OCI-LY1 (cell line): ENCODE results near the gene PDZRN3.

Experiments used
- H2AFZ ChIP-seq: fragments of 200-600 bp; sonication (generic), shearing (Covaris generic); 2 replicates; pipeline ENCODE4 v1.6.0; 2014; ENCODE audit warnings: antibody characterized with exemption, mild to moderate bottlenecking, low read length
- H3F3A ChIP-seq: fragments of 200-600 bp; sonication (generic), shearing (Covaris generic); 2 replicates; pipeline ENCODE4 v1.6.0; 2014; ENCODE audit warnings: mild to moderate bottlenecking, antibody characterized with exemption, low read length, moderate library complexity; ENCODE audit not compliant: insufficient read depth
- H3K27ac ChIP-seq: fragments of 200-600 bp; sonication (generic); 2 replicates; pipeline ENCODE4 v1.5.1; 2014; ENCODE audit warnings: low read length, mixed run types, mild to moderate bottlenecking, low read depth; ENCODE audit not compliant: poor library complexity, severe bottlenecking
- H3K27me3 ChIP-seq: fragments of 200-600 bp; sonication (generic); 2 replicates; pipeline ENCODE4 v1.6.0; 2014; ENCODE audit warnings: antibody characterized with exemption, mild to moderate bottlenecking, low read length, moderate library complexity; ENCODE audit not compliant: insufficient read depth
- H3K36me3 ChIP-seq: fragments of 200-600 bp; sonication (generic); 2 replicates; pipeline ENCODE4 v1.6.1; 2014; ENCODE audit warnings: mild to moderate bottlenecking, antibody characterized with exemption, low read length, moderate library complexity, mixed read lengths; ENCODE audit not compliant: insufficient read depth
- H3K4me1 ChIP-seq: fragments of 200-600 bp; sonication (generic); 2 replicates; pipeline ENCODE4 v1.5.1; 2014; ENCODE audit warnings: mild to moderate bottlenecking, low read length, moderate library complexity; ENCODE audit not compliant: insufficient read depth, severe bottlenecking
- H3K4me2 ChIP-seq: fragments of 200-600 bp; sonication (generic), shearing (Covaris generic); 2 replicates; pipeline ENCODE4 v1.6.1; 2014; ENCODE audit warnings: low read length
- H3K4me3 ChIP-seq: fragments of 200-600 bp; sonication (generic); 2 replicates; pipeline ENCODE4 v1.5.1; 2014; ENCODE audit warnings: low read length, low read depth, mild to moderate bottlenecking, mixed read lengths; ENCODE audit not compliant: poor library complexity, severe bottlenecking
- H3K79me2 ChIP-seq: fragments of 200-600 bp; shearing (Covaris generic); 2 replicates; pipeline ENCODE4 v1.6.1; 2016; ENCODE audit warnings: mixed run types, low read length, mixed read lengths; ENCODE audit not compliant: insufficient read depth
- H3K9ac ChIP-seq: fragments of 200-600 bp; sonication (generic), shearing (Covaris generic); 2 replicates; pipeline ENCODE4 v1.6.1; 2014; ENCODE audit warnings: mild to moderate bottlenecking, low read length, mixed read lengths
- H3K9me2 ChIP-seq: fragments of 200-600 bp; sonication (generic), shearing (Covaris generic); 2 replicates; pipeline ENCODE4 v1.6.1; 2014; ENCODE audit warnings: low read depth, mild to moderate bottlenecking, low read length, mixed read lengths
- H3K9me3 ChIP-seq: fragments of 200-600 bp; shearing (Covaris generic); 2 replicates; pipeline ENCODE4 v1.6.1; 2014; ENCODE audit warnings: low read length, mixed read lengths
- H4K20me1 ChIP-seq: fragments of 200-600 bp; sonication (generic), shearing (Covaris generic); 2 replicates; pipeline ENCODE4 v1.6.0; 2016; ENCODE audit warnings: mild to moderate bottlenecking, low read length; ENCODE audit not compliant: insufficient read depth
- CTCF ChIP-seq: fragments of 200-600 bp; sonication (generic), shearing (Covaris generic); IDR thresholded peaks from 2 replicates; pipeline ENCODE4 v1.5.1; 2017; ENCODE audit warnings: mild to moderate bottlenecking, antibody characterized with exemption, low read length, moderate library complexity, mixed read lengths
- EZH2 ChIP-seq: fragments of 200-600 bp; sonication (generic), shearing (Covaris generic); IDR thresholded peaks from 2 replicates; pipeline ENCODE4 v1.8.0; 2017; ENCODE audit warnings: borderline replicate concordance, mixed run types, mild to moderate bottlenecking, antibody characterized with exemption, low read length, moderate library complexity, mixed read lengths

PDZRN3 gene

GRCh38 chr3:73664389-73664788, 39.6 kb upstream of the PDZRN3 start:
- no peak overlapping the region for H2AFZ ChIP-seq

GRCh38 chr3:73663495-73663894, 38.8 kb upstream of the PDZRN3 start:
- Histone ChIP-seq H3K27ac (no peak overlapping the region), H3K4me3 (no peak overlapping the region), H3K9ac (no peak overlapping the region), H2AFZ (no peak overlapping the region), H3K9me3 (no peaks in the 10 kb centered on the region), H3K36me3 (no peaks in the 10 kb centered on the region), H3K27me3 (no peaks in the 10 kb centered on the region), H4K20me1 (no peaks in the 10 kb centered on the region), H3K4me1 (no peaks in the 10 kb centered on the region), H3K9me2 (no peaks in the 10 kb centered on the region), H3F3A (no peaks in the 10 kb centered on the region), H3K79me2 (no peaks in the 10 kb centered on the region), H3K4me2 (no peak overlapping the region)
- no peak for TF ChIP-seq CTCF
- TF ChIP-seq EZH2 = no peak

More at GRCh38 chr3:73664389-73664788, 39.6 kb upstream of the PDZRN3 start:
- H3K27me3 ChIP-seq = no peaks in the 10 kb centered on the region
- no peaks in the 10 kb centered on the region for H3K9me3 ChIP-seq
- no peaks in the 10 kb centered on the region for H3K79me2 ChIP-seq
- H4K20me1 ChIP-seq = no peaks in the 10 kb centered on the region
- H3K4me3 ChIP-seq = no peak overlapping the region
- H3K27ac ChIP-seq = no peak overlapping the region
- H3K9me2 ChIP-seq = no peaks in the 10 kb centered on the region
- H3K4me2 ChIP-seq = no peak overlapping the region
- no peaks in the 10 kb centered on the region for H3K4me1 ChIP-seq
- H3K9ac ChIP-seq = no peak overlapping the region
- no peaks in the 10 kb centered on the region for H3F3A ChIP-seq
- TF ChIP-seq EZH2 = no peak
- TF ChIP-seq CTCF = no peak
- H3K36me3 ChIP-seq = no peaks in the 10 kb centered on the region

- H3K4me1 ChIP-seq = no peaks in the 10 kb centered on the region
- H3K9me2 ChIP-seq = no peaks in the 10 kb centered on the region
- no peak overlapping the region for H2AFZ ChIP-seq
- H3K36me3 ChIP-seq = no peaks in the 10 kb centered on the region
- H3K9ac ChIP-seq = no peak overlapping the region
- H3K4me3 ChIP-seq = no peak overlapping the region
- no peaks in the 10 kb centered on the region for H3K9me3 ChIP-seq
- no peaks in the 10 kb centered on the region for H3K79me2 ChIP-seq
- H3F3A ChIP-seq = no peaks in the 10 kb centered on the region
- no peak overlapping the region for H3K4me2 ChIP-seq
- TF ChIP-seq CTCF (no peak), EZH2 (no peak)
- H4K20me1 ChIP-seq = no peaks in the 10 kb centered on the region
- no peaks in the 10 kb centered on the region for H3K27me3 ChIP-seq
- no peak overlapping the region for H3K27ac ChIP-seq
These were observed 36.5 kb upstream of the PDZRN3 start for GRCh38 chr3:73661265-73661664.
